OCI-LY7 (cell line): Measurements from ENCODE around the gene PLD5. TPM values are rescaled to one million over a fixed set of nuclear protein-coding genes. Genes with fewer than 3 reads are reported as not detected.

Experiments used
- BruUV-seq: library from RNA; stranded (reverse); fragments of 400-500 nt; replicated peaks from 2 replicates; lab custom pipeline; 2021; lab: Mats Ljungman, UMichigan
- CTCF ChIA-PET: fragments of 300-600 bp; sonication (Branson Sonifier 250); formaldehyde crosslinking; loops from one replicate; lab custom pipeline; 2022; ENCODE audit warnings: antibody characterized with exemption; ENCODE audit not compliant: unreplicated experiment; lab: Charles Lee
- POLR2A ChIA-PET: fragments of 300-600 bp; sonication (Branson Sonifier 250); formaldehyde crosslinking; loops from one replicate; lab custom pipeline; 2022; ENCODE audit warnings: antibody characterized with exemption; lab: Charles Lee
- DNase-seq: peaks from one replicate; pipeline ENCODE4 v3.0.0-alpha.2; 2015; ENCODE audit warnings: low spot score
- H2AFZ ChIP-seq: fragments of 200-600 bp; sonication (generic), shearing (Covaris generic); 2 replicates; pipeline ENCODE4 v1.6.1; 2014; ENCODE audit warnings: mild to moderate bottlenecking, antibody characterized with exemption, low read length, moderate library complexity
- H3K27ac ChIP-seq: fragments of 200-600 bp; sonication (generic); 2 replicates; pipeline ENCODE4 v1.5.1; 2014; ENCODE audit warnings: mixed run types, low read depth, mild to moderate bottlenecking, moderate library complexity, low read length, inconsistent platforms; ENCODE audit not compliant: poor library complexity, severe bottlenecking
- H3K36me3 ChIP-seq: fragments of 200-600 bp; sonication (generic); 2 replicates; pipeline ENCODE4 v1.6.1; 2014; ENCODE audit warnings: mild to moderate bottlenecking, antibody characterized with exemption, low read length, moderate library complexity, mixed read lengths; ENCODE audit not compliant: insufficient read depth
- H3K4me1 ChIP-seq: fragments of 200-600 bp; sonication (generic); 2 replicates; pipeline ENCODE4 v1.5.1; 2014; ENCODE audit warnings: mild to moderate bottlenecking, low read length; ENCODE audit not compliant: insufficient read depth, poor library complexity, severe bottlenecking
- H3K4me2 ChIP-seq: fragments of 200-600 bp; sonication (generic); 2 replicates; pipeline ENCODE4 v1.6.1; 2014; ENCODE audit warnings: mild to moderate bottlenecking, low read length
- H3K4me3 ChIP-seq: fragments of 200-600 bp; sonication (generic); 2 replicates; pipeline ENCODE4 v1.5.1; 2014; ENCODE audit warnings: mild to moderate bottlenecking, low read depth, low read length; ENCODE audit not compliant: poor library complexity, severe bottlenecking
- H3K79me2 ChIP-seq: fragments of 200-600 bp; sonication (generic); 2 replicates; pipeline ENCODE4 v1.6.1; 2016; ENCODE audit warnings: low read depth, mild to moderate bottlenecking, low read length, moderate library complexity, mixed read lengths; ENCODE audit not compliant: insufficient read depth
- H3K9me2 ChIP-seq: fragments of 200-600 bp; sonication (generic); 2 replicates; pipeline ENCODE4 v1.6.1; 2016; ENCODE audit warnings: mild to moderate bottlenecking, low read length, mixed read lengths; ENCODE audit not compliant: insufficient read depth
- H3K9me3 ChIP-seq: fragments of 200-600 bp; sonication (generic); 2 replicates; pipeline ENCODE4 v1.6.1; 2014; ENCODE audit warnings: mild to moderate bottlenecking, mixed run types, low read length, mixed read lengths
- H4K20me1 ChIP-seq: fragments of 200-600 bp; sonication (generic); 2 replicates; pipeline ENCODE4 v1.6.1; 2014; ENCODE audit warnings: mild to moderate bottlenecking, antibody characterized with exemption, low read length, moderate library complexity, mixed read lengths; ENCODE audit not compliant: insufficient read depth
- EZH2phosphoT487 ChIP-seq: fragments of 200-600 bp; sonication (generic); IDR thresholded peaks from 2 replicates; pipeline ENCODE4 v1.6.1; 2018; ENCODE audit warnings: low read depth, borderline replicate concordance, mild to moderate bottlenecking, mixed run types, antibody characterized with exemption, low read length, moderate library complexity, mixed read lengths
- intact Hi-C: fragments of 100-400 bp; cut with micrococcal nuclease; formaldehyde crosslinking; loops from one replicate; pipeline ENCODE4 v1.10.0; 2022; ENCODE audit not compliant: unreplicated experiment
- total RNA-seq, 2 experiments: library from RNA; depleted of rRNA in 1 of 2; stranded (reverse); fragments of >200 nt in 1 of 2; shearing (Covaris generic) in 1 of 2; gene quantifications; 2 replicates each; pipeline ENCODE4 v1.2.3, GENCODE V29; 2014 to 2022
- TF ChIP-seq, protein P1 (sequence below): fragments of 200-600 bp; sonication (generic); conservative IDR thresholded peaks from 2 replicates; pipeline ENCODE4 v1.5.1; 2014; ENCODE audit warnings: mild to moderate bottlenecking, antibody characterized with exemption, low read length, moderate library complexity, mixed read lengths

The PLD5 gene
- total RNA-seq, 2 experiments from 2014 or later = not detected

DNA sequence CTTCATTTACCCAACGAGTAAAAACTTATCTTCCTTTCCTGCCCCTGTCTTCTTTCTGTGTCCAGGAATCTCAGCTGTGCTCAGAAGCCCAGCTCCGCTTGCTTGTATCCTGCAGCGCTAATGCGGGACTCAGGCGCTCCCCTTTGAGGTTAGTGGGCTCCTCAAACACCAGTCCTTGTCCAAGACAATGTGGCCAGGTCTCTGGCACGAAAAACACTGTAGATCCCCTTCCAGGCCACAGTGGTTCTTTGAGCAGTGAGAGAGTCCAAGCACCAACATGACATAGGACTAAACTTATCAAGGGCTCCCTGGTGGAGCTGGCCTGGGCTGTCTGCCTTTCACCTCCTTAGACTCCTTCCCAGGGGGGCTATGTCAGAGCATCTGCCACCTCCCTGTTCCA lies 53.7 kb downstream of the PLD5 start:
- no TSS peak for BruUV-seq
- POLR2A ChIA-PET = no interaction called here
- TF ChIP-seq, protein P1, sequence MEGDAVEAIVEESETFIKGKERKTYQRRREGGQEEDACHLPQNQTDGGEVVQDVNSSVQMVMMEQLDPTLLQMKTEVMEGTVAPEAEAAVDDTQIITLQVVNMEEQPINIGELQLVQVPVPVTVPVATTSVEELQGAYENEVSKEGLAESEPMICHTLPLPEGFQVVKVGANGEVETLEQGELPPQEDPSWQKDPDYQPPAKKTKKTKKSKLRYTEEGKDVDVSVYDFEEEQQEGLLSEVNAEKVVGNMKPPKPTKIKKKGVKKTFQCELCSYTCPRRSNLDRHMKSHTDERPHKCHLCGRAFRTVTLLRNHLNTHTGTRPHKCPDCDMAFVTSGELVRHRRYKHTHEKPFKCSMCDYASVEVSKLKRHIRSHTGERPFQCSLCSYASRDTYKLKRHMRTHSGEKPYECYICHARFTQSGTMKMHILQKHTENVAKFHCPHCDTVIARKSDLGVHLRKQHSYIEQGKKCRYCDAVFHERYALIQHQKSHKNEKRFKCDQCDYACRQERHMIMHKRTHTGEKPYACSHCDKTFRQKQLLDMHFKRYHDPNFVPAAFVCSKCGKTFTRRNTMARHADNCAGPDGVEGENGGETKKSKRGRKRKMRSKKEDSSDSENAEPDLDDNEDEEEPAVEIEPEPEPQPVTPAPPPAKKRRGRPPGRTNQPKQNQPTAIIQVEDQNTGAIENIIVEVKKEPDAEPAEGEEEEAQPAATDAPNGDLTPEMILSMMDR = no peak
- no peak for TF ChIP-seq EZH2phosphoT487

DNA sequence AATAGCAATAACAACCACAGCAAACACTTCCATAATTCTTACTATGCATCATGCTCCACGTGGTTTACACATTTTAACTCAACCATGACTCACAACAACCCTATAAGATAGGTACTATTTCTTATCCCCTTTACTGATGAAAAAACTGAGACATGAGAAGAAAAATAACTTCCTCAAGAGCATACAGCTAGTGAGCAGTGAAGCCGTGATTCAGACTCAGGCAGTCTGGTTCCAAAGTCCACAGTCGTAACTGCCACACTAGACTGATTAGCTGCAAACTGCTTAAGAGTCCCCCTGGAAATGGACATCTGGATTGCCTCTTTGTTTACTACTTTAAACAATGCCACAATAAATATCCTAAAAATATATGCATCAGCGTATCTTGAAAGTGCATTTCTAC lies 55.7 kb downstream of the PLD5 start:
- no peaks in the 10 kb centered on the region for H3K36me3 ChIP-seq
- no TSS peak for BruUV-seq
- TF ChIP-seq, protein P1 = no peak
- no peak for TF ChIP-seq EZH2phosphoT487
- H3K9me3 ChIP-seq = no peaks in the 10 kb centered on the region
- DNase-seq = no peak
- no peaks in the 10 kb centered on the region for H3K79me2 ChIP-seq
- no peak overlapping the region for H2AFZ ChIP-seq
- CTCF ChIA-PET = no interaction called here
- no peaks in the 10 kb centered on the region for H3K4me1 ChIP-seq
- no peaks in the 10 kb centered on the region for H3K9me2 ChIP-seq
- H3K27ac ChIP-seq = no peak overlapping the region
- no peaks in the 10 kb centered on the region for H4K20me1 ChIP-seq
- H3K4me3 ChIP-seq = no peak overlapping the region
- POLR2A ChIA-PET = interaction anchor here (0.7 to 1.4 kb wide), 2 partner anchors 11 to 61 kb away, joined by 3 to 5 read pairs; no protein-coding TSS in a partner anchor
- intact Hi-C loops = loop anchor here (5.0 kb wide), 1 partner anchor 859 kb away; no protein-coding TSS in a partner anchor
- no peak overlapping the region for H3K4me2 ChIP-seq

More for the DNA sequence above, 53.7 kb downstream of the PLD5 start:
- Histone ChIP-seq H3K4me2 (no peak overlapping the region), H4K20me1 (no peaks in the 10 kb centered on the region), H3K9me3 (no peaks in the 10 kb centered on the region), H3K4me3 (no peak overlapping the region), H3K79me2 (no peaks in the 10 kb centered on the region), H3K4me1 (no peaks in the 10 kb centered on the region), H3K9me2 (no peaks in the 10 kb centered on the region), H3K27ac (no peak overlapping the region), H3K36me3 (no peaks in the 10 kb centered on the region), H2AFZ (no peak overlapping the region)
- CTCF ChIA-PET = no interaction called here
- intact Hi-C loops = no loop called here
- no peak for DNase-seq

DNA sequence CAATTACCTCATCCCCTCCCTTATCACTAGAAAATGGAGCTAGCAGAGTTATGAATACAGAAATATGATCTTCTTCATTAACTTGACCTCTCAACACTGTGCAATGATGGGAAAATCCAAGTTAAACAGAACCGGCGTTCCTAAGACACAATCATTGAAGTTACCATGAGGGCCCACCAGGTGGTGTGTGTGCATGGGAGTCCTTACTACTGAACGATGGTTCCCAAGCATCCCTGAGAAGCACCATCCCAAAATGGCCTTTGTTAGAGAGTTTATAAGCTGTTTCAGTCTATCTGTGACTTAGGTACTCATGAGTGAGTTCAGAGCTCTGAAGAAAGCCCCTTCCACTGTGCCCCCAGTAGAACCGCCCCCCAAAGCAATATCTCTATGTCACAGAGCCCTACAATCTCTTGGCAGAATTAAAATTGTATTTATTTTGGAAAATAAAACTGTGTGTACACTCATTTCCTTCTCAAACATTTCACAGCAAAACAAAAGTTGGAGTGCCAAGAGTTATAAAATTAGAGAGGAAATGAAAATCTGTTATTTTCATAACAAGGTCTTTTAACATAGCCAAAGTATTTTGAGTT lies 56.8 kb downstream of the PLD5 start:
- peak; percentile 30 for DNase-seq
- Histone ChIP-seq H3K4me2 (no peak overlapping the region), H3K9me2 (no peaks in the 10 kb centered on the region), H3K27ac (no peak overlapping the region), H4K20me1 (no peaks in the 10 kb centered on the region), H3K9me3 (no peaks in the 10 kb centered on the region), H3K4me3 (no peak overlapping the region), H2AFZ (no peak overlapping the region), H3K4me1 (no peaks in the 10 kb centered on the region), H3K36me3 (no peaks in the 10 kb centered on the region), H3K79me2 (no peaks in the 10 kb centered on the region)
- ChIA-PET POLR2A (interaction anchor here (1.2 kb wide), 1 partner anchor 12 kb away, joined by 3 read pairs; no protein-coding TSS in a partner anchor), CTCF (no interaction called here)
- no TSS peak for BruUV-seq
- TF ChIP-seq EZH2phosphoT487 = no peak
- TF ChIP-seq, protein P1 = peak; percentile 77
- intact Hi-C loops = loop anchor here (5.0 kb wide), 1 partner anchor 860 kb away; no protein-coding TSS in a partner anchor
